SK-N-SH (cell line): ENCODE measurements around the gene COQ8B. TPM values are rescaled to one million over a fixed set of nuclear protein-coding genes. Genes with fewer than 3 reads are reported as not detected.

Source experiments
- CTCF ChIA-PET: fragments of 300-600, 350-600 bp; formaldehyde crosslinking; extraction: SDS; loops from one replicate; lab custom pipeline; 2021; lab: Yijun Ruan, JAX
- POLR2A ChIA-PET: fragments of 350-600 bp; sonication (Branson Sonifier 250); formaldehyde crosslinking; extraction: SDS; loops from one replicate; lab custom pipeline; 2020; ENCODE audit warnings: antibody characterized with exemption, inconsistent platforms; lab: Yijun Ruan, JAX
- DNase-seq: peaks from one replicate; pipeline ENCODE4 v3.0.0; 2012
- H2AFZ ChIP-seq: fragments of 200-600 bp; sonication (generic); 2 replicates; pipeline ENCODE4 v1.8.1; 2016; ENCODE audit warnings: antibody characterized with exemption, mild to moderate bottlenecking, low read depth
- H3F3A ChIP-seq: fragments of 200-600 bp; sonication (generic); replicated peaks from 2 replicates; pipeline ENCODE3; 2016; ENCODE audit warnings: antibody characterized with exemption, mild to moderate bottlenecking; ENCODE audit not compliant: insufficient read depth
- H3K27ac ChIP-seq, 2 experiments: fragments of 200-500 bp in 1 of 2; fragments of 200-600 bp in 1 of 2; sonication (Bioruptor generic) in 1 of 2; sonication (generic), shearing (Covaris generic) in 1 of 2; 2 replicates each; pipeline versions ENCODE4 v1.5.1 to v1.6.1; 2014 to 2016; ENCODE audit warnings: low read depth in 2 of 2, inconsistent platforms in 1 of 2, low read length in 1 of 2, mild to moderate bottlenecking in 1 of 2, mixed read lengths in 1 of 2
- H3K27me3 ChIP-seq: fragments of 200-600 bp; sonication (generic), shearing (Covaris generic); 2 replicates; pipeline ENCODE4 v1.6.1; 2016; ENCODE audit warnings: mixed run types; ENCODE audit not compliant: insufficient read depth
- H3K36me3 ChIP-seq, 2 experiments: fragments of 200-500 bp in 1 of 2; fragments of 200-600 bp in 1 of 2; sonication (Bioruptor generic) in 1 of 2; sonication (generic) in 1 of 2; replicated peaks in 1 of 2; 2 replicates each; pipeline versions ENCODE3 to v1.5.1; 2014 to 2016; ENCODE audit warnings: low read length in 1 of 2, mild to moderate bottlenecking in 1 of 2; ENCODE audit not compliant: insufficient read depth in 2 of 2, control insufficient read depth in 1 of 2
- H3K4me1 ChIP-seq, 2 experiments: fragments of 200-500 bp in 1 of 2; fragments of 200-600 bp in 1 of 2; sonication (Bioruptor generic) in 1 of 2; sonication (generic), shearing (Covaris generic) in 1 of 2; 2 replicates each; pipeline versions ENCODE4 v1.5.1 to v1.6.1; 2014 to 2016; ENCODE audit warnings: low read depth in 1 of 2, low read length in 1 of 2, mixed run types in 1 of 2; ENCODE audit not compliant: insufficient read depth in 2 of 2, control insufficient read depth in 1 of 2
- H3K4me2 ChIP-seq: fragments of 200-600 bp; sonication (generic), shearing (Covaris generic); 2 replicates; pipeline ENCODE4 v1.6.1; 2017; ENCODE audit warnings: mixed run types
- H3K4me3 ChIP-seq, 2 experiments: fragments of 200-500 bp in 1 of 2; fragments of 200-600 bp in 1 of 2; sonication (Bioruptor generic) in 1 of 2; sonication (generic), shearing (Covaris generic) in 1 of 2; 2 replicates each; pipeline versions ENCODE4 v1.5.1 to v1.8.1; 2014 to 2016; ENCODE audit warnings: low read depth in 2 of 2, inconsistent platforms in 1 of 2, low read length in 1 of 2, mild to moderate bottlenecking in 1 of 2, mixed read lengths in 1 of 2, moderate library complexity in 1 of 2
- H3K79me2 ChIP-seq: fragments of 200-600 bp; sonication (generic); 2 replicates; pipeline ENCODE4 v1.8.1; 2017; ENCODE audit warnings: mild to moderate bottlenecking; ENCODE audit not compliant: insufficient read depth
- H3K9ac ChIP-seq: fragments of 200-600 bp; sonication (generic); 2 replicates; pipeline ENCODE4 v1.6.1; 2017; ENCODE audit warnings: mixed run types
- H3K9me2 ChIP-seq: fragments of 200-600 bp; sonication (generic); 2 replicates; pipeline ENCODE4 v1.6.1; 2017; ENCODE audit warnings: mixed run types
- H3K9me3 ChIP-seq: fragments of 200-600 bp; sonication (generic); 2 replicates; pipeline ENCODE4 v1.6.1; 2017; ENCODE audit warnings: mixed run types, mild to moderate bottlenecking, moderate library complexity
- H4K20me1 ChIP-seq: fragments of 200-600 bp; sonication (generic); 2 replicates; pipeline ENCODE4 v1.6.1; 2017; ENCODE audit warnings: mild to moderate bottlenecking, mixed run types; ENCODE audit not compliant: insufficient read depth
- CTCF ChIP-seq: fragments of 200-600 bp; sonication (generic); IDR thresholded peaks from 2 replicates; pipeline ENCODE4 v1.6.1; 2017; ENCODE audit warnings: antibody characterized with exemption, mild to moderate bottlenecking, moderate library complexity
- EP300 ChIP-seq, 2 experiments: IDR thresholded peaks; 2 replicates each; pipeline versions ENCODE4 v1.4.0 to v1.6.1; 2012; ENCODE audit warnings: borderline replicate concordance in 1 of 2, low read depth in 1 of 2, low read length in 1 of 2
- FOXM1 ChIP-seq: IDR thresholded peaks from 2 replicates; pipeline ENCODE4 v1.4.0; 2012; ENCODE audit warnings: low read depth, mild to moderate bottlenecking
- GABPA ChIP-seq: IDR thresholded peaks from 2 replicates; pipeline ENCODE4 v1.4.0; 2012; ENCODE audit warnings: low read depth, mild to moderate bottlenecking
- RAD21 ChIP-seq: IDR thresholded peaks from 2 replicates; pipeline ENCODE4 v1.6.1; 2012; ENCODE audit warnings: mild to moderate bottlenecking, low read length
- RCOR1 ChIP-seq: fragments of 150-350 bp; IDR thresholded peaks from 2 replicates; pipeline ENCODE4 v1.6.1; 2017; ENCODE audit warnings: antibody characterized with exemption, low read length
- RXRA ChIP-seq: IDR thresholded peaks from 2 replicates; pipeline ENCODE4 v1.4.0; 2012; ENCODE audit warnings: low read depth, mild to moderate bottlenecking, borderline replicate concordance
- SMC3 ChIP-seq: IDR thresholded peaks from 2 replicates; pipeline ENCODE4 v1.6.1; 2012; ENCODE audit warnings: low read depth, low read length, improper control_type of control experiment
- TAF1 ChIP-seq: IDR thresholded peaks from 2 replicates; pipeline ENCODE4 v1.6.1; 2012; ENCODE audit warnings: low read depth, mild to moderate bottlenecking, low read length, moderate library complexity, borderline replicate concordance
- TCF12 ChIP-seq: IDR thresholded peaks from 2 replicates; pipeline ENCODE4 v1.4.0; 2012
- TEAD4 ChIP-seq: IDR thresholded peaks from 2 replicates; pipeline ENCODE4 v1.4.0; 2012; ENCODE audit warnings: mild to moderate bottlenecking, borderline replicate concordance; ENCODE audit not compliant: insufficient read depth
- USF2 ChIP-seq: fragments of 150-350 bp; IDR thresholded peaks from 2 replicates; pipeline ENCODE4 v1.6.1; 2017; ENCODE audit warnings: antibody characterized with exemption, low read length, low read depth, borderline replicate concordance
- WGBS: methylation state at CpG from one replicate; pipeline ENCODE4 v1.1.6; 2017; ENCODE audit warnings: low lambda C conversion rate; 5-methylcytosine and 5-hydroxymethylcytosine counted together
- polyA plus RNA-seq, 3 experiments: library from polyadenylated mRNA; depleted of rRNA; stranded (reverse); fragments of >200 nt; gene quantifications; 2 replicates each; pipeline ENCODE4 v1.2.3, GENCODE V29; 2012
- TF ChIP-seq, protein P1 (sequence below): IDR thresholded peaks from 2 replicates; pipeline ENCODE4 v1.6.1; 2012; ENCODE audit warnings: mild to moderate bottlenecking, low read depth, low read length, moderate library complexity
- TF ChIP-seq, protein P2 (sequence below): IDR thresholded peaks from 2 replicates; pipeline ENCODE4; 2012

The COQ8B gene
- polyA plus RNA-seq, 1 of the 3 experiments (the other 2 are of a cell fraction) = 43.8 TPM

GRCh38 chr19:40674291-40674690 is 42.4 kb downstream of the COQ8B start:
- H3K79me2 ChIP-seq = no peaks in the 10 kb centered on the region
- no peak for TF ChIP-seq FOXM1
- no peak for TF ChIP-seq EP300 (IDR thresholded peaks at IDR 0.05; ENCODE audit: borderline replicate concordance in 1 of 2, low read depth in 1 of 2, low read length in 1 of 2)
- TF ChIP-seq, protein P1, sequence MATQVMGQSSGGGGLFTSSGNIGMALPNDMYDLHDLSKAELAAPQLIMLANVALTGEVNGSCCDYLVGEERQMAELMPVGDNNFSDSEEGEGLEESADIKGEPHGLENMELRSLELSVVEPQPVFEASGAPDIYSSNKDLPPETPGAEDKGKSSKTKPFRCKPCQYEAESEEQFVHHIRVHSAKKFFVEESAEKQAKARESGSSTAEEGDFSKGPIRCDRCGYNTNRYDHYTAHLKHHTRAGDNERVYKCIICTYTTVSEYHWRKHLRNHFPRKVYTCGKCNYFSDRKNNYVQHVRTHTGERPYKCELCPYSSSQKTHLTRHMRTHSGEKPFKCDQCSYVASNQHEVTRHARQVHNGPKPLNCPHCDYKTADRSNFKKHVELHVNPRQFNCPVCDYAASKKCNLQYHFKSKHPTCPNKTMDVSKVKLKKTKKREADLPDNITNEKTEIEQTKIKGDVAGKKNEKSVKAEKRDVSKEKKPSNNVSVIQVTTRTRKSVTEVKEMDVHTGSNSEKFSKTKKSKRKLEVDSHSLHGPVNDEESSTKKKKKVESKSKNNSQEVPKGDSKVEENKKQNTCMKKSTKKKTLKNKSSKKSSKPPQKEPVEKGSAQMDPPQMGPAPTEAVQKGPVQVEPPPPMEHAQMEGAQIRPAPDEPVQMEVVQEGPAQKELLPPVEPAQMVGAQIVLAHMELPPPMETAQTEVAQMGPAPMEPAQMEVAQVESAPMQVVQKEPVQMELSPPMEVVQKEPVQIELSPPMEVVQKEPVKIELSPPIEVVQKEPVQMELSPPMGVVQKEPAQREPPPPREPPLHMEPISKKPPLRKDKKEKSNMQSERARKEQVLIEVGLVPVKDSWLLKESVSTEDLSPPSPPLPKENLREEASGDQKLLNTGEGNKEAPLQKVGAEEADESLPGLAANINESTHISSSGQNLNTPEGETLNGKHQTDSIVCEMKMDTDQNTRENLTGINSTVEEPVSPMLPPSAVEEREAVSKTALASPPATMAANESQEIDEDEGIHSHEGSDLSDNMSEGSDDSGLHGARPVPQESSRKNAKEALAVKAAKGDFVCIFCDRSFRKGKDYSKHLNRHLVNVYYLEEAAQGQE = no peak
- TF ChIP-seq TAF1 = no peak
- TF ChIP-seq RAD21 = no peak
- TF ChIP-seq TEAD4 = no peak
- H3F3A ChIP-seq = peaks cover 4% of the 10 kb centered on the region
- H3K9ac ChIP-seq = no peak overlapping the region
- no peak for DNase-seq
- H3K36me3 ChIP-seq = peaks cover 57 to 64% of the 10 kb centered on the region in 2 experiments
- no peaks in the 10 kb centered on the region for H3K27me3 ChIP-seq
- H3K4me2 ChIP-seq = no peak overlapping the region
- H2AFZ ChIP-seq = no peak overlapping the region
- no peak overlapping the region for H3K27ac ChIP-seq
- ChIA-PET POLR2A (no interaction called here), CTCF (interaction anchor here (0.7 kb wide), 1 partner anchor 39 kb away, joined by 3 read pairs; no protein-coding TSS in a partner anchor)
- no peaks in the 10 kb centered on the region for H3K9me3 ChIP-seq
- H3K4me3 ChIP-seq = no peak overlapping the region
- H3K4me1 ChIP-seq = no peaks in the 10 kb centered on the region
- no CpG with 5 or more reads among the region's 3 CpGs for WGBS
- H3K9me2 ChIP-seq = no peaks in the 10 kb centered on the region
- H4K20me1 ChIP-seq = no peaks in the 10 kb centered on the region

DNA sequence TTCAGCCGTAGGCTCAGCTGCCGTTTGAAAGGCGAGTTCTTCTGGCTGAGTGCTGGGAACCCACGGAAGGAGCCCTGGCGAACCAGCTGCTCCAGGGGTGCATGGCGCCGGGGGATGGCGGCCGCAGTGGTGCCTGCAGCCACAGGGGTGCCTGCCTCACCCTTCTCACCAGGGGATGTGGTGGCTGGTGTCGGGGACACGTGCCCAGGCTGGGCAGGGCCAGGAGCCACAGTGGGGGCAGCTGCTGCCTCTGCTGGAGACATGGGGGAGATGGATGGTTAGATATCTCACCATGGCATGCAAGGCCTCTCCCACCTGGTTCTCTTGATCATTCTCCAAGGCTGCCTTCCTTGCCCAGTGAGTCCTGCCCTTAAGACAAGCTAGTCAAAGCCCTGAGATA is 43.3 kb downstream of the COQ8B start:
- no peak overlapping the region for H3K4me3 ChIP-seq
- WGBS = 97% methylated on average over 10 of the region's 11 CpGs
- H3F3A ChIP-seq = peaks cover 11% of the 10 kb centered on the region
- H3K9ac ChIP-seq = no peak overlapping the region
- H2AFZ ChIP-seq = no peak overlapping the region
- POLR2A ChIA-PET = no interaction called here
- peaks cover 57 to 63% of the 10 kb centered on the region in 2 experiments for H3K36me3 ChIP-seq
- no peaks in the 10 kb centered on the region for H3K9me2 ChIP-seq
- TF ChIP-seq SMC3 (no peak), CTCF (no peak), USF2 (no peak), RXRA (no peak), TCF12 (no peak), GABPA (no peak), RAD21 (no peak), RCOR1 (no peak)
- TF ChIP-seq, protein P2, sequence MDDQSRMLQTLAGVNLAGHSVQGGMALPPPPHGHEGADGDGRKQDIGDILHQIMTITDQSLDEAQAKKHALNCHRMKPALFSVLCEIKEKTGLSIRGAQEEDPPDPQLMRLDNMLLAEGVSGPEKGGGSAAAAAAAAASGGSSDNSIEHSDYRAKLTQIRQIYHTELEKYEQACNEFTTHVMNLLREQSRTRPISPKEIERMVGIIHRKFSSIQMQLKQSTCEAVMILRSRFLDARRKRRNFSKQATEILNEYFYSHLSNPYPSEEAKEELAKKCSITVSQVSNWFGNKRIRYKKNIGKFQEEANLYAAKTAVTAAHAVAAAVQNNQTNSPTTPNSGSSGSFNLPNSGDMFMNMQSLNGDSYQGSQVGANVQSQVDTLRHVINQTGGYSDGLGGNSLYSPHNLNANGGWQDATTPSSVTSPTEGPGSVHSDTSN = no peak
- TF ChIP-seq, all 33 proteins: peak for 0
- Histone ChIP-seq H3K4me1 (no peaks in the 10 kb centered on the region), H3K9me3 (no peaks in the 10 kb centered on the region), H3K4me2 (no peak overlapping the region), H4K20me1 (no peaks in the 10 kb centered on the region), H3K27me3 (no peaks in the 10 kb centered on the region), H3K27ac (no peak overlapping the region), H3K79me2 (no peaks in the 10 kb centered on the region)
- CTCF ChIA-PET = no interaction called here
- DNase-seq = no peak
